Neuron (in vitro differentiated cells): ENCODE results near the gene COL27A1.
"Not testable (repeated sequence)": the region's sequence is repeated elsewhere in the genome, so short reads cannot be mapped to it uniquely, and the experiment has no call there.

Experiments used
- H2AFZ ChIP-seq: one replicate; pipeline ENCODE4 v1.6.1; 2013; ENCODE audit warnings: low read depth, mild to moderate bottlenecking, inconsistent platforms, low read length, moderate library complexity
- H3K27me3 ChIP-seq: one replicate; pipeline ENCODE4 v1.6.1; 2013; ENCODE audit warnings: low read length; ENCODE audit not compliant: insufficient read depth
- H3K36me3 ChIP-seq: one replicate; pipeline ENCODE4 v1.6.1; 2013; ENCODE audit warnings: low read length; ENCODE audit not compliant: insufficient read depth
- H3K4me1 ChIP-seq: one replicate; pipeline ENCODE4 v1.6.1; 2013; ENCODE audit warnings: low read length; ENCODE audit not compliant: insufficient read depth
- H3K4me3 ChIP-seq: 2 replicates; pipeline ENCODE4 v1.5.1; 2013; ENCODE audit warnings: mild to moderate bottlenecking, low read length, moderate library complexity
- H3K9me3 ChIP-seq: one replicate; pipeline ENCODE4 v1.6.1; 2013; ENCODE audit warnings: low read length

The COL27A1 gene

GRCh38 chr9:114328357-114328820 lies 173.1 kb downstream of the COL27A1 start:
- not testable (repeated sequence) for H3K4me1 ChIP-seq, H2AFZ ChIP-seq, H3K27me3 ChIP-seq, H3K9me3 ChIP-seq, H3K4me3 ChIP-seq, H3K36me3 ChIP-seq

- H3K4me1 ChIP-seq, H3K36me3 ChIP-seq, H3K9me3 ChIP-seq, H3K4me3 ChIP-seq, H3K27me3 ChIP-seq, H2AFZ ChIP-seq: not testable (repeated sequence)
Observed at GRCh38 chr9:114328937-114329624, 173.7 kb downstream of the COL27A1 start.

- not testable (repeated sequence) for H2AFZ ChIP-seq, H3K4me3 ChIP-seq, H3K4me1 ChIP-seq, H3K9me3 ChIP-seq, H3K36me3 ChIP-seq, H3K27me3 ChIP-seq
Observed at GRCh38 chr9:114329625-114330022, 174.3 kb downstream of the COL27A1 start, which contains the start of gene ORM2. ORM2 (plus strand) TSS chr9:114329869; CDS start chr9:114329905, 36 bp downstream.

GRCh38 chr9:114330636-114331035 lies 175.3 kb downstream of the COL27A1 start:
- Histone ChIP-seq H3K27me3 (peaks cover 2% of the 10 kb centered on the region), H3K4me1 (no peaks in the 10 kb centered on the region), H2AFZ (no peak overlapping the region), H3K9me3 (no peaks in the 10 kb centered on the region), H3K4me3 (no peak overlapping the region), H3K36me3 (no peaks in the 10 kb centered on the region)

GRCh38 chr9:114331229-114332195 lies 176.2 kb downstream of the COL27A1 start:
- H3K9me3 ChIP-seq, H3K36me3 ChIP-seq, H3K27me3 ChIP-seq, H3K4me3 ChIP-seq, H2AFZ ChIP-seq, H3K4me1 ChIP-seq: not testable (repeated sequence)

- H3K4me1 ChIP-seq, H2AFZ ChIP-seq, H3K4me3 ChIP-seq, H3K27me3 ChIP-seq, H3K36me3 ChIP-seq, H3K9me3 ChIP-seq: not testable (repeated sequence)
Observed at GRCh38 chr9:114332474-114333040, 177.2 kb downstream of the COL27A1 start.

- H3K9me3 ChIP-seq, H2AFZ ChIP-seq, H3K4me1 ChIP-seq, H3K4me3 ChIP-seq, H3K27me3 ChIP-seq, H3K36me3 ChIP-seq: not testable (repeated sequence)
Observed at GRCh38 chr9:114333718-114334117, 178.4 kb downstream of the COL27A1 start.

- H3K9me3 ChIP-seq = no peaks in the 10 kb centered on the region
- H3K36me3 ChIP-seq = peaks cover 4% of the 10 kb centered on the region
- H3K4me3 ChIP-seq = no peak overlapping the region
- no peaks in the 10 kb centered on the region for H3K4me1 ChIP-seq
- H3K27me3 ChIP-seq = no peaks in the 10 kb centered on the region
- no peak overlapping the region for H2AFZ ChIP-seq
Observed at GRCh38 chr9:114334490-114334889, 179.2 kb downstream of the COL27A1 start.

- Histone ChIP-seq H3K4me3 (no peak overlapping the region), H3K27me3 (no peaks in the 10 kb centered on the region), H3K36me3 (peaks cover 4% of the 10 kb centered on the region), H2AFZ (no peak overlapping the region), H3K4me1 (no peaks in the 10 kb centered on the region), H3K9me3 (no peaks in the 10 kb centered on the region)
Observed at GRCh38 chr9:114335745-114336144, 180.4 kb downstream of the COL27A1 start.

- no peaks in the 10 kb centered on the region for H3K27me3 ChIP-seq
- H2AFZ ChIP-seq = no peak overlapping the region
- no peaks in the 10 kb centered on the region for H3K9me3 ChIP-seq
- H3K36me3 ChIP-seq = peaks cover 4% of the 10 kb centered on the region
- H3K4me3 ChIP-seq = no peak overlapping the region
- no peaks in the 10 kb centered on the region for H3K4me1 ChIP-seq
Observed at GRCh38 chr9:114336157-114336556, 180.8 kb downstream of the COL27A1 start.

- H3K27me3 ChIP-seq = no peaks in the 10 kb centered on the region
- no peak overlapping the region for H2AFZ ChIP-seq
- no peaks in the 10 kb centered on the region for H3K4me1 ChIP-seq
- no peak overlapping the region for H3K4me3 ChIP-seq
- H3K36me3 ChIP-seq = peaks cover 7% of the 10 kb centered on the region
- H3K9me3 ChIP-seq = no peaks in the 10 kb centered on the region
Observed at GRCh38 chr9:114336699-114337395, 181.5 kb downstream of the COL27A1 start.

- H3K36me3 ChIP-seq = peaks cover 7% of the 10 kb centered on the region
- H3K4me1 ChIP-seq = no peaks in the 10 kb centered on the region
- H3K9me3 ChIP-seq = no peaks in the 10 kb centered on the region
Observed at GRCh38 chr9:114338187-114338586, 182.8 kb downstream of the COL27A1 start.

More at GRCh38 chr9:114338187-114338586, 182.8 kb downstream of the COL27A1 start:
- Histone ChIP-seq H2AFZ (no peak overlapping the region), H3K27me3 (no peaks in the 10 kb centered on the region), H3K4me3 (no peak overlapping the region)
